ENCODE measurements around the gene EP300.

Gene EP300

GRCh38 chr22:41191467-41191866, 99.1 kb downstream of the EP300 start:
- no peak overlapping the region for H3K4me3 ChIP-seq (ENCODE audit: low read depth, low read length)
- no peaks in the 10 kb centered on the region for H3K36me3 ChIP-seq (replicated peaks)
- no peaks in the 10 kb centered on the region for H3K27me3 ChIP-seq (replicated peaks)
- in situ Hi-C loops (cut with HindIII; ENCODE audit: low pct_ligation_motif_present, low sequenced_read_pairs) = no loop called here
- H3K27ac ChIP-seq = no peak overlapping the region
- no peak for DNase-seq
- no peak for TF ChIP-seq CTCF (IDR thresholded peaks at IDR 0.05; ENCODE audit: low read depth, low read length, missing control alignments)

GRCh38 chr22:41193829-41194228, 101.4 kb downstream of the EP300 start:
- H3K36me3 ChIP-seq (replicated peaks) = no peaks in the 10 kb centered on the region
- DNase-seq = no peak
- in situ Hi-C loops (cut with HindIII; ENCODE audit: low pct_ligation_motif_present, low sequenced_read_pairs) = no loop called here
- no peak overlapping the region for H3K27ac ChIP-seq
- no peak overlapping the region for H3K4me3 ChIP-seq (ENCODE audit: low read depth, low read length)
- no peaks in the 10 kb centered on the region for H3K27me3 ChIP-seq (replicated peaks)
- TF ChIP-seq CTCF (IDR thresholded peaks at IDR 0.05; ENCODE audit: low read depth, low read length, missing control alignments) = no peak

- Histone ChIP-seq H3K27me3 (replicated peaks) (no peaks in the 10 kb centered on the region), H3K27ac (no peak overlapping the region), H3K36me3 (replicated peaks) (no peaks in the 10 kb centered on the region), H3K4me3 (ENCODE audit: low read depth, low read length) (peak overlapping the region; percentile 77)
- peak; percentile 28 for DNase-seq
- peak; percentile 26 for TF ChIP-seq CTCF (IDR thresholded peaks at IDR 0.05; ENCODE audit: low read depth, low read length, missing control alignments)
- in situ Hi-C loops (cut with HindIII; ENCODE audit: low pct_ligation_motif_present, low sequenced_read_pairs) = no loop called here
Observed at GRCh38 chr22:41197038-41197972, 104.9 kb downstream of the EP300 start.

- H3K36me3 ChIP-seq (replicated peaks) = no peaks in the 10 kb centered on the region
- in situ Hi-C loops (cut with HindIII; ENCODE audit: low pct_ligation_motif_present, low sequenced_read_pairs) = no loop called here
Observed at GRCh38 chr22:41198027-41198580, 105.7 kb downstream of the EP300 start.

GRCh38 chr22:41201141-41201540, 108.7 kb downstream of the EP300 start:
- in situ Hi-C loops (cut with HindIII; ENCODE audit: low pct_ligation_motif_present, low sequenced_read_pairs) = no loop called here
- DNase-seq = no peak
- no peaks in the 10 kb centered on the region for H3K27me3 ChIP-seq (replicated peaks)
- H3K36me3 ChIP-seq (replicated peaks) = no peaks in the 10 kb centered on the region
- no peak overlapping the region for H3K4me3 ChIP-seq (ENCODE audit: low read depth, low read length)
- no peak for TF ChIP-seq CTCF (IDR thresholded peaks at IDR 0.05; ENCODE audit: low read depth, low read length, missing control alignments)
- no peak overlapping the region for H3K27ac ChIP-seq

More at GRCh38 chr22:41198027-41198580, 105.7 kb downstream of the EP300 start:
- Histone ChIP-seq H3K27me3 (replicated peaks) (no peaks in the 10 kb centered on the region), H3K4me3 (ENCODE audit: low read depth, low read length) (peak overlapping the region; percentile 77), H3K27ac (no peak overlapping the region)
- DNase-seq = no peak
- peak; percentile 16 for TF ChIP-seq CTCF (IDR thresholded peaks at IDR 0.05; ENCODE audit: low read depth, low read length, missing control alignments)
